Stimulated activated CD8-positive, alpha-beta memory T cell treated with anti-CD3 and anti-CD28 coated beads, Interleukin-15, amount 100 ng/mL, for 24 hours (primary cell): ENCODE data around the gene CAMK2A.
"Not testable (repeated sequence)": the region's sequence is repeated elsewhere in the genome, so short reads cannot be mapped to it uniquely, and the experiment has no call there.

Experiments
- DNase-seq: peaks from one replicate; pipeline ENCODE4 v3.0.0-alpha.2; 2020; ENCODE audit warnings: low read depth

The CAMK2A gene

GRCh38 chr5:150235500-150235854 is 54.1 kb downstream of the CAMK2A start:
- DNase-seq: no peak

GRCh38 chr5:150234576-150235499 is 54.7 kb downstream of the CAMK2A start:
- DNase-seq: no peak

GRCh38 chr5:150233706-150234105 is 55.9 kb downstream of the CAMK2A start:
- DNase-seq: not testable (repeated sequence)

- DNase-seq: no peak
These were observed 58.7 kb downstream of the CAMK2A start for GRCh38 chr5:150230842-150231241.

GRCh38 chr5:150229571-150229970 is 60.0 kb downstream of the CAMK2A start:
- no peak for DNase-seq

- no peak for DNase-seq
These were observed 61.8 kb downstream of the CAMK2A start for GRCh38 chr5:150227606-150228273.

GRCh38 chr5:150227036-150227435 is 62.5 kb downstream of the CAMK2A start:
- no peak for DNase-seq

GRCh38 chr5:150224483-150225027 is 65.0 kb downstream of the CAMK2A start:
- no peak for DNase-seq

- no peak for DNase-seq
These were observed 66.1 kb downstream of the CAMK2A start for GRCh38 chr5:150223474-150223873.

- DNase-seq: no peak
These were observed 66.7 kb downstream of the CAMK2A start for GRCh38 chr5:150222906-150223305.

- DNase-seq: no peak
These were observed 68.1 kb downstream of the CAMK2A start for GRCh38 chr5:150221471-150221870.

GRCh38 chr5:150219861-150220260 is 69.7 kb downstream of the CAMK2A start:
- DNase-seq: no peak

- DNase-seq: no peak
These were observed 70.4 kb downstream of the CAMK2A start for GRCh38 chr5:150219142-150219541.

- no peak for DNase-seq
These were observed 70.9 kb downstream of the CAMK2A start for GRCh38 chr5:150218693-150219035.

- peak; percentile 63 for DNase-seq
These were observed 71.5 kb downstream of the CAMK2A start for GRCh38 chr5:150217873-150218692.

GRCh38 chr5:150217038-150217437 is 72.5 kb downstream of the CAMK2A start:
- DNase-seq: no peak

GRCh38 chr5:150215979-150216944 is 73.3 kb downstream of the CAMK2A start:
- no peak for DNase-seq

GRCh38 chr5:150214289-150214688 is 75.3 kb downstream of the CAMK2A start:
- no peak for DNase-seq

- no peak for DNase-seq
These were observed 76.0 kb downstream of the CAMK2A start for GRCh38 chr5:150213530-150213929.

GRCh38 chr5:150211156-150212030 is 78.2 kb downstream of the CAMK2A start:
- DNase-seq: no peak
